Bone marrow (tissue), 2 donors: Measurements from ENCODE around the gene NPR1.
A peak's percentile ranks its signal among the peaks of the same experiment; 100 is the strongest.
"Not testable (repeated sequence)": the region's sequence is repeated elsewhere in the genome, so short reads cannot be mapped to it uniquely, and the experiment has no call there.

Source experiments
- DNase-seq, 2 donors: peaks; one replicate each; lab custom pipeline; 2025; lab: John Stamatoyannopoulos, UW

Gene NPR1

GRCh38 chr1:153678519-153679336 is at the start of gene NPR1:
NPR1 (plus strand) TSS chr1:153678688; CDS start chr1:153679109, 421 bp downstream.
- DNase-seq = no peak

- DNase-seq = no peak
Observed at GRCh38 chr1:153629343-153629665, 49.2 kb upstream of the NPR1 start.

DNA sequence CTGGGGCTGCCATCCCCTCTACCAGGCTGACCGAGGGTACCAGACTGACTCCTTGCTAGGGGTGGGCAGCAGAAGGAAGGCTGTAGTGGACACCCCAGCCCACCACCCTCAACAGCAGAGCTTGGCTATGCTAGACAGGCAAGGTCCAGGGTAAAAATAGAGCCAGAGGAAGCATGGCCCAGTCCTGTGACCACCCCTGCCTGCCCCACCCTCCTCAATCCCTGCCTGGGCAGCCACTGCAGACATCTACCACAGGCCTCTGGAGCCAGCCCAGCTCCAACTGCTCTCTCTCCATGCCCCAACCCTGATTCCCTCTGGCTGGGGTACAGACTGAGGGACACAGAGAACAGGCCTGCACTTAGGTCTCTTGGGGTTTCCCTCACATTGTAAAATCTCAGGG is 48.5 kb upstream of the NPR1 start:
- DNase-seq = no peak

- DNase-seq = no peak
Observed at GRCh38 chr1:153630384-153630783, 48.1 kb upstream of the NPR1 start.

DNA sequence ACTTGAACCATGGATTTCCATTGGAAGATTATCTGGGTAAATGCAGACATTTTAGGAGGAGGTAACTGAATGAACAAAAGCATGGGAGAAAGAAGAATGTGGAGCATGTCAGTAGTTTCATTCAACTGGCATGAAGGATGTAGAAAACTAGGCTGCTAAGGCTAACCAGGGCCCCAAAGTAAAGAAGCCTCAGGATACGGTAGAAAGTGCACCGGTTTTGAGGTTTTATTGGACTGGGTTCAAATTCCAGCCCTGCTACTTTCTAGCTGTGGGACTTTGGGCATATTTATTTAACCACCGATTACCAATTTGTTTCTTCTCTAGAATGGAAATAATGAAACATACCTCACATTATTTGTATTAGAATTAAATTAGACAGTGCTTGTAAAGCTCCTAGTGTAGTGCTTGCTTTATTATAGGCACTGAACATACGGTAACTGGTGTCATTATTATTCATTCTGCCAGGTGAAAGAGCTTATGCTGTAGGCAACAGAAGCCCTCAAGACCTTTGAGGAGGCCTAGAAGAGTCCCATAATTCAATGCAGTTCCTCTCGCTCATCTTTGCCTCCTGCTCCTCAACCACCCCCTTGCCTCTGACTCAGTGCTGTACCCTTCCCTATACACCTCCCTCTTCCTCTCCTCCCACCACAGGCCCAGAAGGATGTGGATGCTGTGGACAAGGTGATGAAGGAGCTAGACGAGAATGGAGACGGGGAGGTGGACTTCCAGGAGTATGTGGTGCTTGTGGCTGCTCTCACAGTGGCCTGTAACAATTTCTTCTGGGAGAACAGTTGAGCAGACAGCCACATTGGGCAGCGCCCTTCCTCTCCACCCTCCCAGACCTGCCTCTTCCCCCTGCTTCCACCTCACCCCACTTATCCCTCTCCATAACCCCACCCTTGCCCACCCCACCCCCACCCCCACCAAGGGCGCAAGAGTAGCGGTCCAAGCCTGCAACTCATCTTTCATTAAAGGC is 47.2 kb upstream of the NPR1 start:
- no peak for DNase-seq

DNA sequence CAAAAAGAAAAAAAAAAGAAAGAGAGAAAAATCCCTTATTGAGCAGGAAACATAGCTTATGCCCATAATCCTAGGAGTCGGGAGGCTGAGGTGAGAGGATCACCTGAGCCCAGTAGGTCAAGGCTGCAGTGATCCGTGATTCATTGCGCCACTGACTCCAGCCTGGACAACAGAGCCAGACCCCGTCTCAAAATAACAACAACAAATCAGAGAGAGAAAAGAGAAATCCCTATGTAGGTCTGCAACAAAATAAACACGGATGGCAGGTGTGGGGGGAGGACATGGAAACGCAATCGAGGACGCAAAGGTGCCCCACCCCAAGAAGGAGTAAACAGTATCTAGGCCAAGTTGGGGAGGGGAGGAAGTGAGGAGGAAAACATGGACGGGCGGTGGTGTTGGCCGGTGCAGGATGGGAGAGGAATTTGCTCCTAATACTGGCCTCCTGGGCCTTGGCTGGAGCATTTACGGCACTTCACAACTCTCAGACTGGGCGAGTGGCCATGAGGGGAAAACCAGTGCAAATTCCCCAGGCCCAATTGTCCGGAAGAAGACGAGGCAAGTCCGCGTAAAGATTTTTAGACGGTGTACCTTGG is 45.2 kb upstream of the NPR1 start:
- no peak for DNase-seq

- DNase-seq = peak; percentile 96 to 98
Observed at GRCh38 chr1:153633754-153634665, 44.5 kb upstream of the NPR1 start, which contains the start of gene CHTOP. CHTOP (plus strand) TSS chr1:153634066; CDS start chr1:153636589, 2,523 bp downstream.

- no peak for DNase-seq
Observed at GRCh38 chr1:153635872-153636271, 42.6 kb upstream of the NPR1 start.

- DNase-seq = no peak
Observed at GRCh38 chr1:153636312-153636711, 42.2 kb upstream of the NPR1 start.

- DNase-seq = no peak
Observed at GRCh38 chr1:153638261-153638660, 40.2 kb upstream of the NPR1 start.

DNA sequence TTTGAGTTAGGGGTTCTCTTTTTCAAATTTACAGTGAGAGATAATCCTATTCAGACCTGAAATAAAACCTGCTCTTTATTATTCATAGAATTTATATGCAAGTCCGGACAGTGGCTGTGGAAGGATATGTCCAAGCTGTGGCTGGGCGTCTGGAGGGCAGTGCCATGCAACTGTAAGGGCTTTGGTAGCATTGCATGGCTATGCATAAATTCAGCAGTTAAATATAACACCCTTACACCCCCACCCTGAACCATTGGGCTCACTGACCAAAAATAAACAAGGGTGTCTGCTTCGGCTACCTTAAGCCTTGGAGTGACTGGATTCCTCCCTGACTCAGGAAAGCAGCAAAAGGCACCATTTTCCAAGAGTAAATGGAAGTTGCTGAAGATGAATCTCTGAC is 39.2 kb upstream of the NPR1 start:
- DNase-seq = no peak

DNA sequence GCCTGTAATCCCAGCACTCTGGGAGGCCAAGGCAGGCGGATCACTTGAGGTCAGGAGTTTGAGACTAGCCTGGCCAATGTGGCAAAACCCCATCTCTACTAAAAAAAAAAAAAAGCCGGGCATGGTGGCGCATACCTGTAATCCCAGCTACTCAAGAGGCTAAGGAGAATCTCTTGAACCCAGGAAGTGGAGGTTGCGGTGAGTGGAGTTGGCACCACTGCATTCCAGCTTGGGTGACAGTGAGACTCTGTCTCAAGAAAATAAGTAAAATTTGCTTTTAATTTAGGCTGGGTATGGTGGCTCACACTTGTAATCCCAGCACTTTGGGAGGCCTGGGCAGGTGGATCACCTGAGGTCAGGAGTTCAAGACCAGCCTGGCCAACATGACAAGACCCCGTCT is 38.3 kb upstream of the NPR1 start:
- DNase-seq = not testable (repeated sequence)

DNA sequence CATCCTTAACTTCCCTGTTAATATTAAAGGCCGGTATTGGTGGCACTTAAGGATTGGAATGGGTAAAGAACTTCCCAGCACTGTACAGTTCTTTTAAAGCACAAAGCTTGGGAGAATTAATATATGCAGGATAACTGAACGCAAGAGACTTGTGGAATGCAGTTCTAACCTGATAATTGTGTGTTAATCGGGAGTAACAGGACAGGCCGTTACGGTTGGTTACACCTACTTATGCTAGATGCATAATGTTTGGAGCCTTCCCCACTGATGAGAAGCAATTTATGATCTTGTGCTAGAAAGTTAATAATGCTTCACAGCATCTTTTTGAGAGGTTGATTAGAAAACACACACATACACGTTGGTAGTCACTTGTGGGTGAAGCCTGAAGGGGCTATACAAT is 37.6 kb upstream of the NPR1 start:
- no peak for DNase-seq

GRCh38 chr1:153642161-153642560 is 36.3 kb upstream of the NPR1 start:
- DNase-seq = no peak

GRCh38 chr1:153643100-153643499 is 35.4 kb upstream of the NPR1 start:
- no peak for DNase-seq

DNA sequence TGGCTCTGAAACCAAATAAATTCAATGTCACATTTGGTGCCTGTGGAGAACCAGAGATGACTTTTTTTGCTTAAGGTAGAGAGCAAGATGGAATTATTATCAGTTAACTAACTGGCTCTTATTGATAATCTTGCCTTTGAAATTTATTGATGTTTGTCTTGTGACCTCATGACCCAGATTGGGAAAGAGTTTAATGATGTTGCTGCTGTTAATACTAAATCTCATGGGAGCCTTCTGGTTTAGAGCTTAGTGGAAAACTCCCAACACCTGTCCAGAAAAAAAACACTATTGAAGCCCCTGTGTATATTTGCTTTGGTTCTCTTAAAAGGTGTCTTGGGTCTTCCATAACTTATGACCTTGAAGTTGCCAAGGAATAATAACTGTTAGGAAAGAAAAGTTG is 34.7 kb upstream of the NPR1 start:
- no peak for DNase-seq

- DNase-seq = no peak
Observed at GRCh38 chr1:153646672-153647345, 31.7 kb upstream of the NPR1 start.

DNA sequence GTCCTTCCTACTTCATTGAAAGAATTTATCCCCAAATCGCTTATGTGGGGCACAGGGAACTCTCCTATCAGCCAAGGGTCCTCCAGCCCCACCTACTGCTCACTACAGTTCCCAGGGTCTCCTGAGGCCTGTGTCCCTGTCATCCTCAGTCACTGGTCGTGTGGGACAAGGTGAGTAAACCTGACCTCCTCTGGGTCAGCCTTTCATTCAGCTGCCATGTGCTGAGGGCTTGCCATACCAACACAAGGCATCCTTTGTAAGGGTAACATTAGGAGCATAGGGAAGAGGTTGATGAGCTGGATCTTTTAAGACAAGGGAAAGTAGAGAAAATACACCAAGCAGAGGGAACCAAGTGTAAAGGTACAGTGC is 31.2 kb upstream of the NPR1 start:
- no peak for DNase-seq

- no peak for DNase-seq
Observed at GRCh38 chr1:153648000-153648643, 30.4 kb upstream of the NPR1 start.

GRCh38 chr1:153649137-153649862 is 29.2 kb upstream of the NPR1 start:
- DNase-seq = no peak
